CD14-positive monocyte (primary cell): ENCODE results near the gene KBTBD6. TPM values are rescaled to one million over a fixed set of nuclear protein-coding genes. Genes with fewer than 3 reads are reported as not detected.

Experiments
- DNase-seq, 3 donors: peaks; one replicate each; pipeline ENCODE4 v3.0.0-alpha.2; 2011 to 2022
- H2AFZ ChIP-seq: 2 replicates; pipeline ENCODE4 v1.6.0; 2012; ENCODE audit warnings: mild to moderate bottlenecking, low read depth, low read length, inconsistent platforms; ENCODE audit not compliant: insufficient read depth, poor library complexity, severe bottlenecking
- H3K27ac ChIP-seq, 2 donors: 1 replicate in 1 of 2; 2 replicates in 1 of 2; pipeline ENCODE4 v1.5.1; 2012 to 2013; ENCODE audit warnings: low read length in 2 of 2, control low read depth in 1 of 2, inconsistent platforms in 1 of 2, low read depth in 1 of 2, mild to moderate bottlenecking in 1 of 2
- H3K27me3 ChIP-seq, 2 donors: one replicate each; pipeline versions ENCODE4 v1.6.0 to v1.6.1; 2011 to 2013; ENCODE audit warnings: low read length in 2 of 2; ENCODE audit not compliant: control insufficient read depth in 2 of 2, insufficient read depth in 2 of 2
- H3K36me3 ChIP-seq, 2 donors: replicated peaks in 1 of 2; 1 replicate in 1 of 2; 2 replicates in 1 of 2; pipeline versions ENCODE4 v1.5.1 to v1.6.1; 2012 to 2013; ENCODE audit warnings: low read length in 2 of 2, control low read depth in 1 of 2, inconsistent platforms in 1 of 2, mild to moderate bottlenecking in 1 of 2; ENCODE audit not compliant: insufficient read depth in 2 of 2, control insufficient read depth in 1 of 2
- H3K4me1 ChIP-seq, 2 donors: 1 replicate in 1 of 2; 2 replicates in 1 of 2; pipeline versions ENCODE4 v1.5.1 to v1.6.1; 2012 to 2013; ENCODE audit warnings: low read length in 2 of 2, control low read depth in 1 of 2, inconsistent platforms in 1 of 2, mild to moderate bottlenecking in 1 of 2, moderate library complexity in 1 of 2; ENCODE audit not compliant: insufficient read depth in 2 of 2, control insufficient read depth in 1 of 2
- H3K4me2 ChIP-seq: replicated peaks from 2 replicates; pipeline ENCODE3; 2012; ENCODE audit warnings: low read length, moderate library complexity, mild to moderate bottlenecking; ENCODE audit not compliant: poor library complexity, severe bottlenecking; ENCODE audit errors: extremely low read depth
- H3K4me3 ChIP-seq, 3 experiments: fragments of 200-600 bp in 1 of 3; sonication (generic) in 1 of 3; replicated peaks in 1 of 3; 1 replicate in 2 of 3; 2 replicates in 1 of 3; pipeline ENCODE4 v1.5.1; 2011 to 2013; ENCODE audit warnings: low read length in 3 of 3, mild to moderate bottlenecking in 3 of 3, control low read depth in 2 of 3, low read depth in 2 of 3, inconsistent platforms in 1 of 3, moderate library complexity in 1 of 3
- H3K79me2 ChIP-seq: 2 replicates; pipeline ENCODE4 v1.6.0; 2012; ENCODE audit warnings: mild to moderate bottlenecking, control low read depth, inconsistent platforms, low read length, moderate library complexity; ENCODE audit not compliant: insufficient read depth
- H3K9ac ChIP-seq: 2 replicates; pipeline ENCODE4 v1.6.0; 2017; ENCODE audit warnings: low read length, mild to moderate bottlenecking; ENCODE audit not compliant: insufficient read depth, poor library complexity, severe bottlenecking
- H3K9me3 ChIP-seq, 2 donors: replicated peaks in 1 of 2; 1 replicate in 1 of 2; 2 replicates in 1 of 2; pipeline versions ENCODE4 v1.5.1 to v1.6.1; 2012 to 2013; ENCODE audit warnings: low read length in 2 of 2, control low read depth in 1 of 2; ENCODE audit not compliant: control insufficient read depth in 1 of 2, insufficient read depth in 1 of 2
- H4K20me1 ChIP-seq: 2 replicates; pipeline ENCODE4 v1.6.0; 2012; ENCODE audit warnings: mild to moderate bottlenecking, low read length, control low read depth, moderate library complexity; ENCODE audit not compliant: insufficient read depth
- H3K27ac Mint-ChIP-seq, 7 donors: one replicate each; pipeline ENCODE4 v1.8.0; 2020; ENCODE audit warnings: mild to moderate bottlenecking in 7 of 7, mixed read lengths in 7 of 7, moderate library complexity in 6 of 7, inconsistent platforms in 2 of 7
- H3K27me3 Mint-ChIP-seq, 3 donors: one replicate each; pipeline ENCODE4 v1.8.0; 2021 to 2022; ENCODE audit warnings: low read depth in 3 of 3, mild to moderate bottlenecking in 3 of 3, mixed read lengths in 3 of 3, moderate library complexity in 3 of 3, inconsistent platforms in 1 of 3
- H3K36me3 Mint-ChIP-seq, 2 donors: one replicate each; pipeline ENCODE4 v1.8.0; 2020; ENCODE audit warnings: mixed read lengths in 2 of 2, inconsistent platforms in 1 of 2, mild to moderate bottlenecking in 1 of 2
- H3K4me1 Mint-ChIP-seq: one replicate; pipeline ENCODE4 v1.8.0; 2020; ENCODE audit warnings: mild to moderate bottlenecking, mixed read lengths
- H3K4me3 Mint-ChIP-seq, 2 donors: one replicate each; pipeline ENCODE4 v1.8.0; 2020; ENCODE audit warnings: mild to moderate bottlenecking in 2 of 2, mixed read lengths in 2 of 2, moderate library complexity in 1 of 2
- H3K9me3 Mint-ChIP-seq, 7 donors: one replicate each; pipeline ENCODE4 v1.8.0; 2020 to 2022; ENCODE audit warnings: mixed read lengths in 7 of 7, mild to moderate bottlenecking in 6 of 7, moderate library complexity in 6 of 7, inconsistent platforms in 2 of 7
- WGBS: methylation state at CpG from one replicate; pipeline ENCODE4 v1.1.5; 2013; ENCODE audit warnings: missing lambda C conversion rate; ENCODE audit not compliant: insufficient coverage; 5-methylcytosine and 5-hydroxymethylcytosine counted together
- intact Hi-C, 2 donors: fragments of 100-400 bp; cut with micrococcal nuclease; formaldehyde crosslinking; loops; one replicate each; pipeline versions ENCODE4 v1.15.0 to v1.15.1; 2023
- polyA plus RNA-seq, 3 donors: library from polyadenylated mRNA; depleted of rRNA in 1 of 3; unstranded in 2 of 3; stranded (reverse) in 1 of 3; fragments of 300-500 nt in 2 of 3; fragments of >200 nt in 1 of 3; fragmentation: Illumina TruSeq in 2 of 3; gene quantifications; 1 replicate in 2 of 3; 2 replicates in 1 of 3; pipeline ENCODE4 v1.2.3, GENCODE V29; 2012 to 2021
- TF ChIP-seq, protein P1 (sequence below): fragments of 200-600 bp; IDR thresholded peaks from one replicate; pipeline ENCODE4 v1.8.0; 2022; ENCODE audit warnings: antibody characterized with exemption, mild to moderate bottlenecking

KBTBD6 gene
- polyA plus RNA-seq, 3 donors: 0.37 to 1.2 (median 0.54) TPM

DNA sequence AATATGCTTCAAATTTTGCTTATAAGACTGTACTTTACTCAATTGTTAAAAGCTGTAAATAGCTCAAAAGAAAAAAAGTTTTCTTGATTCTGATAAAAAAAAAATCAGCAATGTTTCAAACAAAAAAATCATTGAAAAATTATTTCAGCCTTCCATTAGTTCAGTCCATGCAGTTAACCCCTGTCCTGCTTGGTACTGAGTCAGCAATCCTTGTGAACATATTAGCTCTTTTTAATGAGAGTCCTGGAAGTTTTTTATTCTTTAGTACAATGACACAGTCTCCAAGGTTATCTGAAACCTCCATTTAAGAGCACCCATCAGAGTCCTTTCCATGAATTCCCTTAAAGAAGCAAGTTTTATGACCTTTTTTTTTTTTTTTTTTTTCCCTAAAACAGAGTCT, 21.4 kb upstream of the KBTBD6 start:
- H3K9me3 ChIP-seq: peaks cover 25 to 34% of the 10 kb centered on the region in 2 donors
- no peak for DNase-seq
- H3K4me3 ChIP-seq: no peak overlapping the region
- no peak overlapping the region for H3K9ac ChIP-seq
- H3K4me1 ChIP-seq: no peaks in the 10 kb centered on the region
- TF ChIP-seq, protein P1, sequence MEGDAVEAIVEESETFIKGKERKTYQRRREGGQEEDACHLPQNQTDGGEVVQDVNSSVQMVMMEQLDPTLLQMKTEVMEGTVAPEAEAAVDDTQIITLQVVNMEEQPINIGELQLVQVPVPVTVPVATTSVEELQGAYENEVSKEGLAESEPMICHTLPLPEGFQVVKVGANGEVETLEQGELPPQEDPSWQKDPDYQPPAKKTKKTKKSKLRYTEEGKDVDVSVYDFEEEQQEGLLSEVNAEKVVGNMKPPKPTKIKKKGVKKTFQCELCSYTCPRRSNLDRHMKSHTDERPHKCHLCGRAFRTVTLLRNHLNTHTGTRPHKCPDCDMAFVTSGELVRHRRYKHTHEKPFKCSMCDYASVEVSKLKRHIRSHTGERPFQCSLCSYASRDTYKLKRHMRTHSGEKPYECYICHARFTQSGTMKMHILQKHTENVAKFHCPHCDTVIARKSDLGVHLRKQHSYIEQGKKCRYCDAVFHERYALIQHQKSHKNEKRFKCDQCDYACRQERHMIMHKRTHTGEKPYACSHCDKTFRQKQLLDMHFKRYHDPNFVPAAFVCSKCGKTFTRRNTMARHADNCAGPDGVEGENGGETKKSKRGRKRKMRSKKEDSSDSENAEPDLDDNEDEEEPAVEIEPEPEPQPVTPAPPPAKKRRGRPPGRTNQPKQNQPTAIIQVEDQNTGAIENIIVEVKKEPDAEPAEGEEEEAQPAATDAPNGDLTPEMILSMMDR: no peak
- Mint-ChIP-seq H3K36me3 (peaks cover 2 to 9% of the 10 kb centered on the region in 2 donors), H3K27me3 (peaks cover 0 to 1% (median 0%) of the 10 kb centered on the region in 3 donors), H3K9me3 (peaks cover 24 to 38% (median 35%) of the 10 kb centered on the region in 7 donors), H3K4me3 (no peak overlapping the region), H3K4me1 (no peaks in the 10 kb centered on the region), H3K27ac (no peak overlapping the region)
- no peaks in the 10 kb centered on the region for H4K20me1 ChIP-seq
- H3K36me3 ChIP-seq: peaks cover 0 to 10% of the 10 kb centered on the region in 2 donors
- intact Hi-C loops: no loop called here
- H3K79me2 ChIP-seq: no peaks in the 10 kb centered on the region
- no peaks in the 10 kb centered on the region for H3K27me3 ChIP-seq
- H3K4me2 ChIP-seq: no peak overlapping the region
- no peak overlapping the region for H2AFZ ChIP-seq
- no peak overlapping the region for H3K27ac ChIP-seq

DNA sequence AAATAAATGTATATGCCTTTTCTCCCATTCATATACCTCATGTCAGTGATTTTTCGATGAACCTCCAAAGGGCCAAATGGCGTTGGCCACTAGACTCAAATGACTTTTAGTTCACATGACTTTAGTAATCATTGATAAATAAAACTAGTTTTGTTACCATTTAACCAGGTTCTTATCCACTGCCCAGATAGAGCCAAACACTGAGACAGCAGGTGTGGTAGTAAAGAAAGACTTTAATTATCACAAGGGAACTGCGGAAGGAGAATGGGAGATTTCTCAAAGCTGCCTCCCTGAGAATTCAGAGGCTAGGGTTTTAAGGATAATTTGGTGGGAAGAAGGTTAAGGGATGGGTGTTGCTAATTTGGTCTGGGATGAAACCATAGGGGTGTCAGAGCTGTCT, 19.4 kb upstream of the KBTBD6 start:
- no peaks in the 10 kb centered on the region for H4K20me1 ChIP-seq

More for the DNA sequence above, 19.4 kb upstream of the KBTBD6 start:
- no CpG with 5 or more reads among the region's 3 CpGs for WGBS
- Histone ChIP-seq H3K36me3 (peaks cover 0 to 10% of the 10 kb centered on the region in 2 donors), H3K9me3 (peaks cover 44 to 55% of the 10 kb centered on the region in 2 donors), H3K9ac (no peak overlapping the region), H3K4me3 (no peak overlapping the region), H2AFZ (no peak overlapping the region), H3K4me2 (no peak overlapping the region), H3K79me2 (no peaks in the 10 kb centered on the region), H3K27me3 (no peaks in the 10 kb centered on the region), H3K27ac (no peak overlapping the region), H3K4me1 (no peaks in the 10 kb centered on the region)
- Mint-ChIP-seq H3K27me3 (peaks cover 0 to 1% (median 0%) of the 10 kb centered on the region in 3 donors), H3K27ac (no peak overlapping the region), H3K4me3 (no peak overlapping the region), H3K36me3 (peaks cover 5 to 13% of the 10 kb centered on the region in 2 donors), H3K9me3 (peaks cover 36 to 59% (median 55%) of the 10 kb centered on the region in 7 donors), H3K4me1 (no peaks in the 10 kb centered on the region)
- intact Hi-C loops: no loop called here
- TF ChIP-seq, protein P1: no peak
- no peak for DNase-seq
